A549 (cell line): ENCODE results near the gene RNF213.

ENCODE experiments used
- CHD2 ChIP-seq: fragments of 150-350 bp; IDR thresholded peaks from 2 replicates; pipeline ENCODE4 v1.6.1; 2014; ENCODE audit warnings: low read length; ENCODE audit not compliant: partially characterized antibody
- CTCF ChIP-seq: fragments of >200 bp; sonication (Bioruptor Twin); formaldehyde crosslinking; IDR thresholded peaks from 3 replicates; pipeline ENCODE4 v1.5.1; 2016
- SMC3 ChIP-seq: fragments of >200 bp; sonication (Bioruptor Twin); formaldehyde crosslinking; IDR thresholded peaks from 3 replicates; pipeline ENCODE4 v1.6.1; 2018; ENCODE audit warnings: inconsistent platforms

GRCh38 chr17:80212109-80212508 is 48.5 kb upstream of the RNF213 start:
- TF ChIP-seq CHD2 (no peak), SMC3 (no peak), CTCF (no peak)
